ENCODE measurements around the gene MCRIP1. TPM values are rescaled to one million over a fixed set of nuclear protein-coding genes. Genes with fewer than 3 reads are reported as not detected.

Gene MCRIP1
- total and polyA plus RNA-seq, 9 of the 15 experiments (the other 6 are each of a cell fraction or from before 2014, with no cell fraction given): 0.39 to 35.8 (median 9.7) TPM

- Histone ChIP-seq H3K4me2 (ENCODE audit: insufficient read depth, low read length) (no peak overlapping the region; the same call in 1 of the 2 replicates), H3K9me1 (ENCODE audit: control insufficient read depth, insufficient read depth, low read length) (no peaks in the 10 kb centered on the region), H3K36me3 (ENCODE audit: control insufficient read depth, insufficient read depth, low read length) (peaks cover 12% of the 10 kb centered on the region; the same call in 2 of the 3 replicates), H3K9me3 (replicated peaks; ENCODE audit: control insufficient read depth, insufficient read depth, low read depth, low read length) (no peaks in the 10 kb centered on the region), H3K79me2 (ENCODE audit: control insufficient read depth, insufficient read depth, low read length) (peaks cover 9% of the 10 kb centered on the region; the same call in 2 of the 3 replicates), H3K27ac (ENCODE audit: extremely low read depth, low read depth, low read length) (no peak overlapping the region), H3K4me3 (no peak overlapping the region), H3K27me3 (ENCODE audit: control insufficient read depth in 2 of 2, insufficient read depth in 2 of 2, low read length in 2 of 2) (no peaks in the 10 kb centered on the region), H3K9ac (ENCODE audit: insufficient read depth in 1 of 2, low read depth in 2 of 2, low read length in 2 of 2) (peak overlapping the region in 1 of 2 experiments; percentile 89; a peak in 2 of 4 replicates), H4K20me1 (replicated peaks; ENCODE audit: control insufficient read depth, insufficient read depth, low read length) (peaks cover 12% of the 10 kb centered on the region), H2AFZ (ENCODE audit: low read depth, low read length) (peak overlapping the region; percentile 73), H3K4me1 (replicated peaks in 1 of 2; ENCODE audit: control insufficient read depth in 2 of 2, insufficient read depth in 2 of 2, low read length in 2 of 2) (peaks cover 14 to 59% of the 10 kb centered on the region in 2 experiments; a peak in 4 of 5 replicates)
- intact Hi-C loops (cut with micrococcal nuclease) (no loop called here), in situ Hi-C loops (cut with MboI) (no loop called here)
- ATAC-seq: no peak
- BruUV-seq (replicated peaks): no TSS peak
- TF ChIP-seq NR2C2 (CRISPR knock-in tag; IDR thresholded peaks at IDR 0.05): no peak
- no peak for TF ChIP-seq NR2C2 (tag; IDR thresholded peaks at IDR 0.05)
- TF ChIP-seq CHD4 (IDR thresholded peaks at IDR 0.05; ENCODE audit: insufficient read depth, insufficient replicate concordance, low read depth, low read length, poor library complexity, severe bottlenecking): no peak
- TF ChIP-seq PCBP2 (IDR thresholded peaks at IDR 0.05; ENCODE audit: low read depth, low read length, poor library complexity, severe bottlenecking): no peak
- no peak for TF ChIP-seq TAL1 (IDR thresholded peaks at IDR 0.05)
- TF ChIP-seq, protein P1, sequence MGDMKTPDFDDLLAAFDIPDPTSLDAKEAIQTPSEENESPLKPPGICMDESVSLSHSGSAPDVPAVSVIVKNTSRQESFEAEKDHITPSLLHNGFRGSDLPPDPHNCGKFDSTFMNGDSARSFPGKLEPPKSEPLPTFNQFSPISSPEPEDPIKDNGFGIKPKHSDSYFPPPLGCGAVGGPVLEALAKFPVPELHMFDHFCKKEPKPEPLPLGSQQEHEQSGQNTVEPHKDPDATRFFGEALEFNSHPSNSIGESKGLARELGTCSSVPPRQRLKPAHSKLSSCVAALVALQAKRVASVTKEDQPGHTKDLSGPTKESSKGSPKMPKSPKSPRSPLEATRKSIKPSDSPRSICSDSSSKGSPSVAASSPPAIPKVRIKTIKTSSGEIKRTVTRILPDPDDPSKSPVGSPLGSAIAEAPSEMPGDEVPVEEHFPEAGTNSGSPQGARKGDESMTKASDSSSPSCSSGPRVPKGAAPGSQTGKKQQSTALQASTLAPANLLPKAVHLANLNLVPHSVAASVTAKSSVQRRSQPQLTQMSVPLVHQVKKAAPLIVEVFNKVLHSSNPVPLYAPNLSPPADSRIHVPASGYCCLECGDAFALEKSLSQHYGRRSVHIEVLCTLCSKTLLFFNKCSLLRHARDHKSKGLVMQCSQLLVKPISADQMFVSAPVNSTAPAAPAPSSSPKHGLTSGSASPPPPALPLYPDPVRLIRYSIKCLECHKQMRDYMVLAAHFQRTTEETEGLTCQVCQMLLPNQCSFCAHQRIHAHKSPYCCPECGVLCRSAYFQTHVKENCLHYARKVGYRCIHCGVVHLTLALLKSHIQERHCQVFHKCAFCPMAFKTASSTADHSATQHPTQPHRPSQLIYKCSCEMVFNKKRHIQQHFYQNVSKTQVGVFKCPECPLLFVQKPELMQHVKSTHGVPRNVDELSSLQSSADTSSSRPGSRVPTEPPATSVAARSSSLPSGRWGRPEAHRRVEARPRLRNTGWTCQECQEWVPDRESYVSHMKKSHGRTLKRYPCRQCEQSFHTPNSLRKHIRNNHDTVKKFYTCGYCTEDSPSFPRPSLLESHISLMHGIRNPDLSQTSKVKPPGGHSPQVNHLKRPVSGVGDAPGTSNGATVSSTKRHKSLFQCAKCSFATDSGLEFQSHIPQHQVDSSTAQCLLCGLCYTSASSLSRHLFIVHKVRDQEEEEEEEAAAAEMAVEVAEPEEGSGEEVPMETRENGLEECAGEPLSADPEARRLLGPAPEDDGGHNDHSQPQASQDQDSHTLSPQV (IDR thresholded peaks at IDR 0.05): no peak
- TF ChIP-seq NR3C1 (CRISPR knock-in tag; IDR thresholded peaks at IDR 0.05): no peak
- TF ChIP-seq MED1 (CRISPR knock-in tag; IDR thresholded peaks at IDR 0.05; ENCODE audit: borderline replicate concordance): no peak
- CTCF ChIA-PET (ENCODE audit: low intra/inter-chr PET ratio): no interaction called here
- 30% methylated on average over 15 of the region's 17 CpGs for WGBS (ENCODE audit: insufficient coverage, low coverage, missing lambda C conversion rate)
- peak; percentile 32 for FAIRE-seq
- DNase-seq (ENCODE audit: extremely low read depth in 1 of 4, low spot score in 3 of 4): no peak
- POLR2A ChIA-PET: interaction anchor here (0.6 to 8.0 kb wide), 2 partner anchors 15 to 274 kb away, joined by 3 to 85 read pairs; no protein-coding TSS in a partner anchor
These were observed 5.7 kb upstream of the MCRIP1 start for GRCh38 chr17:81838753-81839255.

All from K562 (cell line).